GM20431 (cell line): ENCODE data around the gene XDH.

Experiments
- in situ Hi-C: fragments of 300-500 bp; cut with MseI, MboI; formaldehyde crosslinking; loops from one replicate; pipeline ENCODE4 v1.15.0; 2020; ENCODE audit warnings: low sequenced_read_pairs; ENCODE audit not compliant: unreplicated experiment

The XDH gene

DNA sequence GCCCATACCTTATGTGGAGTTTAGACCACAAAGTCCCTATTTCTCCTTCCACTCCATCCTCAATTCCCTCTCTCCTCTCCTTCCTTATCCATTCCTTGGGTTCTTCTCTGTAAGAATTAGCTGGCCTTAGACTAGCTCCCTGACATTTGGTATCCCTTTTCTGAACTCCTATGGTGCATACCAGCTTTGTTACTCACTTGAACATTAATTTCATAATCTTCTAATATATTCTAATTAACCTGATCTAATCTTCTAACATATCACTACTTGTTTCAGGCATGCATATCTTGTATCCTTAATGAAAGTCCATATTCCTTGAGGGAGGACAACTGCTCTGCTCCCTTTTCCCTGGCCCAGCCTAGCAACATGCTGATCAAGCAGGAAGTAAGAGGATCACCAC is 114.2 kb downstream of the XDH start:
- in situ Hi-C loops, result no loop called here

GRCh38 chr2:31299547-31299946 is 115.0 kb downstream of the XDH start:
- in situ Hi-C loops, result no loop called here

- in situ Hi-C loops, result no loop called here
Measured at GRCh38 chr2:31297751-31298150, 116.8 kb downstream of the XDH start.

GRCh38 chr2:31296641-31297287 is 117.8 kb downstream of the XDH start:
- in situ Hi-C loops, result no loop called here

- in situ Hi-C loops, result no loop called here
Measured at GRCh38 chr2:31294196-31294595, 120.3 kb downstream of the XDH start.

GRCh38 chr2:31287654-31288053 is 126.9 kb downstream of the XDH start:
- in situ Hi-C loops, result no loop called here

GRCh38 chr2:31286961-31287550 is 127.5 kb downstream of the XDH start:
- in situ Hi-C loops, result no loop called here

DNA sequence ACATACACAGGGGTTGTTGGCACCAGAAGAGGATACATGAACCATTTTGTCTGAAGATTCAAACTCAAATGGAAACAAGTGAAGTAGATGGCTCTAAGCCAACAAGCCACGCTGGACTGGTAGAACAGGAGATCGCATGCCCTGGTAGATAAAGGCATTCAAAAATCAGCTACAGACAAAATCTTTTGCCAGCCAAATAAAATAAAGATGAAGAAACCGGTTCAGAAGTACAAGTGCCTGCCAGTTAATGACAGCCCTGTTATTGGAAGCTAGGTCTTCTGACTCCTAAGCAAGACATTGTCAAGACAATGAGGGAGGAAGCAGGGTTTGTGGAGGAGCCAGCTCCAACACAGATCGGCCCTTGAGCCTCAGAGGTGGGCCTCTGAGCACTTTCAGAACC is 128.3 kb downstream of the XDH start:
- in situ Hi-C loops, result no loop called here
